Ramos (cell line): ENCODE results near the gene JMJD6.
"Not testable (repeated sequence)": the region's sequence is repeated elsewhere in the genome, so short reads cannot be mapped to it uniquely, and the experiment has no call there.

Experiments used
- in situ Hi-C: fragments of 300-500 bp; cut with MboI; formaldehyde crosslinking; loops from one replicate; pipeline ENCODE4 v1.14.3; 2022; ENCODE audit warnings: low sequenced_read_pairs; ENCODE audit not compliant: unreplicated experiment

Gene JMJD6

DNA sequence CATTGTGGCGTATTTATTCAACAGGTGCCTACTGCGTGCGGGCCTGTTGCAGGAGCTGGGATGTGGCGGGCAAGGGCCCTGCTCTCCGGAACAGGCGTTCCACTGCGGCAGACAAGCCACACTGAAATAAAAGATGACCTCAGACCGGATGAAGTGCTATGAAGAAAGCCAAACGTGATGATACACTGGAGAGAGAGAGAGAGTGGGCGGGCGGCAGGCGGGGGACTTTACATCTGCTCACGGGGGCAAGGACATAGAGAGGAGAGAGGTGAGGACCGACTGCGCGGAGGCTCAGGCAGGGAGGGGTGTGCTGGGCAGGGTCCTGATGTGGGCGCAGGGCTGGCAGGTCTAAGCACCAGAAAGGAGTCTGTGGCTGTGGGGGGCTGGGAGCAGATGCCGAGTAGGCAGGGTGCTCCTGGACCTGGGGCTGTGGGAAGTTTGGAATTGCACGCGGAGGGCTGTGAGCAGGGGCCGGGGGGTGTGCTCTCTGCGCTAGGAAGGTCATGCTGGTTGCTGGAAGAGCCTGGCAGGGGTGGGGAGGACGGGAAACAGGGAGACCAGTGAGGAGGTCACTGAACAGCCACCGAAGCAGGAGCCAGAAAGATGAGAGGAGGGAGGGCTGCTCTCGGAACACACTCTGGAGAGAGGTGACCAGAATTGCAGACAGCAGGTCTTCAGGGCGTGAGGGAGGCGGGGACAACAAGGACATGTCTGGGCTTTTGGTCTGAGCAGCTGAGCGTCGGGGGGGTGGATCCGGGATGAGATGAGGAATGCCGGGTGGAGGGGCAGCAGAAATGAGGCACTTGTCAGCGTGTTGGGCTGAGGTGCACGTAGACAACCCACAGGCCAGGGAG is 25.6 kb downstream of the JMJD6 start:
- in situ Hi-C loops, result no loop called here

DNA sequence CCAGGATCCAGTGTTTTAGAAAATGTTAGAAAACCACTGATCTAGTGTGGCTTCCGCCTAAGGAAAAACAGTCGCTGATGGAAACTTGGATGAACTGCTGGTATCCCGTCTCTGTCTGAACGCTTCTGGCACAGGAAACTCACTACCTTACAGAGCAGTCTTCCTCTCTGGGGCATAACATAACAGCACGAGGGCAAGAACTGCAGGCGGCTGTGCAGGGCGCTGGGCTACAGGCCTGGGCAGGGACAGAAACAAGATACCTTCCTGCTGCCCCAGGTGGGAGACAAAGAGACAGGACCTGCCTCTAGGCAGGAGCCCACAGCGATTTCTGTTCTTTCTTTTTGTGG is 26.2 kb downstream of the JMJD6 start:
- in situ Hi-C loops, result no loop called here

DNA sequence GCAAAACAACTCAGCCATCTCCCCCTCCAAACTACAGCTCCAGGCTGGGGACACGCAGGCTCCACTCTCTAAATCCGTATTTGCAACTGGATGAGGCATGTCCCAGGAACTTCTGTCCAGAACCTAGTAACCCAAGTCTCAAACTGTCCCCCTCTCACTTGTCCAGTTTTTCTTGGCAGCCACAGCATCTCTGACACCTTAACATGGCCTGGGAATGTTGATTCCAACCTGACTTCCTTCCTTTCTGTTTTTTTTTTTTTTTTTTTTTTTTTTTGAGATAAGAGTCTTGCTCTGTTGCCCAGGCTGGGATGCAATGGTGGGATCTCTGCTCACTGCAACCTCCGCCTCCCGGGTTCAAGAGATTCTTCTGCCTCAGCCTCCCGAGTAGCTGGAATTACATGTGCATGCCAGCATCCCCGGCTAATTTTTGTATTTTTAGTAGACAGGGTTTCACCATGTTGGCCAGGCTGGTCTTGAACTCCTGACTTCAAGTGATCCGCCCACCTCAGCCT is 27.9 kb downstream of the JMJD6 start:
- in situ Hi-C loops, result not testable (repeated sequence)

DNA sequence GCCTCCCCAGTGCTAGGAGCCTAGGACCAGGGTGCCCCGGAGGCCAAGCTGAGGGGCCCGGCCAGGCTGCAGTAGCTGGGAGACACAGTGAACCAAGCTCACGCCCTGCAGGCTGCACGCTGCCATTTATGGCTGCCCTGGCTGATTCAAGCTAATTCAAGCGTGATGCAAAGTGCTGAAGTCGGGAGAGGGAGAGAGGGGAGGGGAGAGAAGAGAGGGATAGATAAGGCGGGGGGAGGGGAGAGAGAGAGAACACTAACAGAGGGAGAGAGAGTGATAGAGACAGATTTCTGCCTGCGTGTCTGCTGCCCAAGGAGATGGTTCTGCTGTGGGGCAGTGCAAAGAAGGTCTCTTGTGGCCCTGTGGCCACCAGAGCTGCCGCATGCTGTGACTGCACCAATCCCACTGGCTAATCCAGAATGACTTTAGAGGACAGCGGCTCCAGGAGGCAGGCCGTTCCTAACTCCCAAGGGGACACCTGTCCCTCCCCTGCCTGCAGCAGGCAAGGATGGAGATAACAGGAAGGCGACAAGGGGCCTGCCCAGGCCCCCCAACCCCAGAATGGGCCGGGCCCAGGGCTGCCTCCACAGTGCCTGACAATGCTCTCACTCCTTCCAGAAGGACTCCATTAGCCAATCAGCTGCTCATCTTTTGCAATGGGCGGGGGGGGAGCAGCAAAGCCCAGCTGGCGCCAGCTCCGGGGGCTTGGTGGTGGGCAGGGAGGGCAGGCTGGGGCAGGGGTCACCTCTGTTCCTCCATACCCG is 28.5 kb downstream of the JMJD6 start:
- in situ Hi-C loops, result no loop called here

DNA sequence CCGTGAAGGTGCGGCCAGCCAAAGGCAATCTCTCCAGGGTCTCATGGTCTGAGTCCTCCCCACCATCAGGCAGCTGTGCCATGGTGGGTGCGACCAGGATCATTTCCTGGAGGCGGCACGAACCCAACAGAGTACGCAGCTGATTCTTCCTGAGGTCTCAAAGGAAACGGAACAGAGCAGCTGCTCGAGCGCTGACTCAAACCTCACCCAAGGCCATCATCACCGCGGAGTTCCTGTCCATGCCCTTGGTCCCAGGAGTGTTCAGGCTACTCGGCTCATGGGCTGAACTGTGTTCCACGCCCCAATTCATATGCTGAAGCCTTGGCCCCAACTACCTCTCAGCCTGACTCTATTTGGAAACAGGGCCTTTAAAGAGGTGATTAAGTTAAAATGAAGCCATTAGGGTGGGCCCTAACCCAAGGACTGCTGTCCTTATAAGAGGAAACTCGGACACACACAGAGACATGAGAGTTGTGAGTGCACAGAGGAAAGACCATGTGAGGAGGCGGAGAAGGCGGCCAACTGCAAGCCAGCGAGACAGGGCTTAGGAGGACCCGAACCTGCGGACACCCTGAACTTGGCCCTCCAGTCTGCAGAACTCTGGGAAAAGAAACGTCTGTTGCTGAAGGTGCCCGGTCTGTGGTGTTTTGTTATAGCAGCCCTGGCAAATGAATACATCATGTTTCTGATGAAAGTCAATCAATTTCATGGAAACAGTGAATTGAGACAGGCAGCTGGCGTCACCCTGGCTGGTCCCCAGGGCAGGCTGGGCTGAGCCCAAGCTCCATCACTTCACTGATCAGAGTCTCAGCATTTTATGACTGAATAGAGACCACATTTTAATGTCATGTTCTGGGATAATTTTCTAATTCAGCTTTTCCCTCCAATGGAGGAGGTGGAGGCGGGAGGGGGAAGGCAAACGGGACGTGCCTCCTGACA is 29.4 kb downstream of the JMJD6 start:
- in situ Hi-C loops, result no loop called here

DNA sequence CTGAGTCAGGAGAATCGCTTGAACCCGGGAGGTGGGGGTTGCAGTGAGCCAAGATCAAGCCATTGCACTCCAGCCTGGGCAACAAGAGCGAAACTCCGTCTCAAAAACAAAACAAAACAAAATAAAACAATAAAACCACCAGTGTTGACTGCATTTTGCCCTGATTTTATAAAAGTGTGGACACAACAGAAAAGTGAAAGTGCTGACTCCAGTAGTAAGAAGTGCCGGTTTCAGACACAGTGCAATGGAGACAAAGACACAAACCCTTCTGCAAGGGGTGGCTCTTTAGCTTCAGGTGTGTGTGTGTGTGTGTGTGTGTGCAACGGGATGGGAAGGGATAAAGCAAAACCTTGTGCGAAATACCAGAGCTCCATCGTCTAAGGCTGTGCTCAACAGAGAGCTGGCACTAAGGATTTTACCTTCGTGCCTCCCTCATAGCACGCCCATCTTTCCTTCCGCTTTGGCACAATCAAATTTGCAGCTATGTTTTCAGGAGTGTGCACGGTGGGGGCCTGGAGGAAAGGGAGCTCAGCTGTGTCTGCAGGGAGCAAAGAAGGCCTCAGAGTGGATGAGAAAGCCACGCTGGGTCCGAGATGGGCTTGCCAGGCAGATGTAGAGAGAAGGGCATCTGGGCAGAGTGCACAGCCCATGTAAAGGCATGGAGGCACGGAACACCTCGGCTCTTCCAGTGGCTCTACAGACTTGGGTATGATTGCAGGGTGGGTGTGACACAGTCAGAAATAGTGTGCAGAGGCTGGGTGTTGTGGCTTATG is 31.2 kb downstream of the JMJD6 start:
- in situ Hi-C loops, result no loop called here

DNA sequence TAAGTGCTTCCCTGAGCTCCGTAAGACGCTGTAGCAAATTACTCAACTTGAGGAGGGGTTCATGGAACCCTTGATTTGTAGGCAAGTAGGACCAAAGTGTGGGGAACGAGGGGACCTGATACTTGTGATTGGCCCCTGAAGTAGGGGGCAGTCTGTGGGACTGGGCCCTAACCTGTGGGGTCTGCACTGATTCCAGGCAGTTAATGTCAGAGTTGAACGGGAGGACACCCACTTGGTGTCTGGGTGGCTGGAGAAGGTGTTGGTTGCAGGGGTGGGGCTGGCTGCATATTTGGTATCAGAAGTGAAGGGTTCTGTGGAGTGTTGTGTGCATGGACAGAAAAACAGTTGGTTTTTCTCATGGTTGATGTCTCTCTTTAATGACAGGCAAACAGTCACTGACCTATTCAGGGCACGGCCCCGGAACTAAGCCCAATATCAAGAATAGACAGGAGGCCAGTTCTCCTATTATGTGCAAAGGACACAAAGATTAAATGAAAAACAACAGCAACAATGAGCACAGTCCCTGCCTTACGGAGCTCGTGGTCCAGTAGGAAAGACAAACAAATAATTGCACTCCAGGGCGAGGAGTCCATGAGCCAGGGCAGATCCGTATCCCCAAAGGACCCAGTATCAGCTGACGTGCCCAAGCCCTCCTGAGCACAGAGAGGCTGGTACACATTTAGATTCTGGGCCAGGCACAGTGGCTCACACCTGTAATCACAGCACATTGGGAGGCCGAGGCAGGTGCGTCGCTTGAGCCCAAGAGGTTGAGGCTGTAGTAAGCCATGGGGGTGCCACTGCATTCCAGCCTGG is 34.8 kb downstream of the JMJD6 start:
- in situ Hi-C loops, result no loop called here

DNA sequence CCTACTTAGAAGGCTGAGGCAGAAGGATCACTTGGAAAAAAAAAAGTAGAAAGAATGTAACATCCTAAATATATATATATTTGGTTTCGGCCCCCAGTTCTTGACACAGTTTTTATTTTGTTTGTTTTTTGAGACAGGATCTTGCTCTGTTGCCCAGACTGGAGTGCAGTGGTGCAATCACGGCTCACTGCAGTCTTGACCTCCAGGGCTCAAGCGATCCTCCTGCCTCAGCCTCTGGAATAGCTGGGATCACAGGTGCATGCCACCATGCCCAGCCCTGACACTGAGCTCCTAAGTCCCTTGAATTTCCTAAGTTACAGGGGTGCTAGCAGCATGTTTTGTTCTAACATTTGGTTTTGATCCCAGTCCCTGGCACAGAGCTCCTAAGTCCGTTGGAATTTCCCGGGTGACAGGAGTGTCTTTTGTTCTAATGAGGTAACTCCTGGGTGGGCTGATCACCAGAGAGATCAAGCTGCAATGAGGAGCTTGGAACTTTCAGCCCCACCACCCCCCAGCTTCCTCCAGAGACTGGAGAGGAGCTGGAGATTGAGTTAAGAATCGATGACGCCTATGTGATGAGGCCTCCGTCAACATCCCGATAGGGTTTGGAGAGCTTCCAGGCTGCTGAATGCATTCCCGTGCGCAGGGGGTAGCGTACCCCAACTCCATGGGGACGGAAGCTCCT is 35.7 kb downstream of the JMJD6 start:
- in situ Hi-C loops, result no loop called here

DNA sequence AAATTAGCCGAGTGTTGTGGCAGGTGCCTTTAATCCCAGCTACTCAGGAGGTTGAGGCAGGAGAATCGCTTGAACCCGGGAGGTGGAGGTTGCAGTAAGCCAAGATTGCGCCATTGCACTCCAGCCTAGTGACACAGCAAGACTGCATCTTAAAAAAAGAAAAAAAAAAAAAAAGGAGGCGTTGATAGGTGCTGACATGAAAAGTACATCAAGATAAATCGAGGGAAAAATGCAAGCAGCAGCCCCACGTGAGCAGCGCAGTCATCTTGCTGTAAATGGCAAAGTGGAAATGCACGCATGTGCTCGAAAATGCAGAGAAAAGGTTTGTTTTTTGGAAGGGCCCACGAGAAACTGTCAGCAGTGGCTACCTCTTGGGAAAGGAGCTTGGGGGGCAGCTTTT is 36.5 kb downstream of the JMJD6 start:
- in situ Hi-C loops, result loop anchor here (10.0 kb wide), 1 partner anchor 165 kb away; no protein-coding TSS in a partner anchor

DNA sequence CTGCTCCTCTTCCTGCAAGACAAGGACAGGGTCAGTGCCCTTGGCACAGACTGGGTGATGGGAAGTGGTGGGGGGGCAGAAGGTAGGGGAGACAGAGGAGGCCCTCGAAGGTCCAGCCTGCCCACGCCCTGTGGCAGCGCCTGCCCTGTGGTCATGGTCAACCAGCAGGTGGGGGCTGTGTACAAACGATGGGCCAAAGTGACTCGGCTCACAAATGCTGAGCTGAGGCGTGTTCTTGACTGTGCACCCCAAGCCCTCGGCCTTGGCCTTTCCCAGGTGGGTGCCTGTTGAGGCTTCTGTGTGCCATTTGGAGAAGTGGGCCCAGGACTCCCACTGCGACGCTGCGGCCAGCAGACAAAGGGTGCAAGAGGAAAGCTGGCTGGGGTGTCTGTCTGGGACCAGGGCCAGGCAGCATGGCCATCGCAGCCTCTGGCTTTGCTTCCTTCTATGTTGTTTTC is 38.2 kb downstream of the JMJD6 start:
- in situ Hi-C loops, result loop anchor here (10.0 kb wide), 1 partner anchor 163 kb away; no protein-coding TSS in a partner anchor

DNA sequence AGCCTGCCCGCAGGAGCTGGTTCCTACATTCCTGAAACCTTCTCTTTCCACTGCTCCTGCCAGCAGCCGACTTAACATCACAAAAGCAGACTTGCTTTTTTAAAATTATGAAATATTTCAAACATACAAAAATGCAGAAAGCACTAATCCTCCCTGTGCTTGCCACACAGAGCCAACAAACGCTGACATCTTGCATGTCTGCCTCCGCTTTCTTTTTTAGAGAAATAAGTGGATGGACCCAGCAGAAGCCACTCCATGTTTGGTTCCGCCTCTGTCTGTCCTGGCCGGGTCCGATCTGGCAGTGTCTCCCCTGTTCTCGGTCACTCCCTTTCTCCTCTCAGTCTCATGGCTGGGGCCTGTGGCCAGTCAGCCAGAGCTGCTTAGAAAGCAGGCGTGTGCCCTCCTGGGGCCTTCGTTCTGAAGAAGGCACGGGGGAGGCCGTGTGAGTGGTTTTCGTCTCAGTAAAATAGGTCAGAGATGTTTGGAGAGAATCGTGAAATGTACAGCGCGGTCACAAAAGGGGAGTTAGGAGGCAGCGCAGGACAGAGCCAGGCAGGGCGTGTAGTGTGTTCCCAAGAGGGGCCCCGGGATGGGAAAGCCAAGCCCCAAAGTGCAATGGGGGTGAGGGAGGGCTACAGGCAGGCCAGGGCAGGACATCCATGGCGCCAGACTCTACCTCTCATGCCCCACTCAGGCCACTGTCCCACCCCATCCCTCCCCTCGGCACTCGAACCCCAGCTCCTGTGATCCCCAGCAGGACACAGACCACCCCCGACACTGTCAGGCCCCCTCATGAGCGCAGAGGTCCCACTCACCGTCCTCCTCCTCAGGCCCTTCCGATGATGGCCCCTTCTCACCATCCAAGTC is 38.9 kb downstream of the JMJD6 start:
- in situ Hi-C loops, result loop anchor here (10.0 kb wide), 1 partner anchor 163 kb away; no protein-coding TSS in a partner anchor

DNA sequence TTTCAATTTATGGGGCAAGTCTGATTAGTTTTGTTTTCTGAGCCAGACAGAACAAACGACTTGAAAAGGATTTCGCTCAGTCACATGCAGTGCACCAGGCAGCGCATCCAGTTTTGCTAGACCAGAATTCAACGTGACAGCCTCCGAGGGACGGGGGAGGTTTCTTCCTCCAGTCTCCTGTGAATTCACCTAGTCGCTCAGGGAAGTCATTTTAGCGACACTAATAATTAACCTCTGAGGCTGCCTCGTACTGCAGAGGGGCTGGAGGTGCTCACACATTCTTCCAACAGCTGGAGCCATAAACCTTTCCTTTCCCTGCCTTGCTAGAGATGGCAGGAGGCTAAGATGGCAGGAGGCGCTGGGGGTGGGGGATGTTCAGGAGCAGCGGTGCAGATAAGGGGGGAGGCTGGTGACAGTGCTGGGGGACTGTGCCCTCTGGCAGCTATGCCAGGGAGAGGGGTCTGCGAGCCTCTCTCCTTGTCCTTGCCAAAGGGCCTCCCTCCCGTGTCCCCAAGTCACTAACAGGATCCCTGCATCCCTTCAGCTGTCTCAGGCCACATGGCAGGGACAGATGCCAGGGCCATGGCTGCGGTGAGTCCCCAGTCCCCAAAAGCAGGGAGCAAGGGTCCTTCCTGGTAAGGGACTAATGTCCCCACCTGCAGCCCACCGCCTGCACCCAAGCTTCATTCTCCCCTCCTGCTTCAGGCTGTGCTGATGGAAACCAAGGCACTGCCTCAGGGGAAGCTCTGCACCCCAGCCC is 39.7 kb downstream of the JMJD6 start:
- in situ Hi-C loops, result loop anchor here (10.0 kb wide), 1 partner anchor 162 kb away; no protein-coding TSS in a partner anchor

DNA sequence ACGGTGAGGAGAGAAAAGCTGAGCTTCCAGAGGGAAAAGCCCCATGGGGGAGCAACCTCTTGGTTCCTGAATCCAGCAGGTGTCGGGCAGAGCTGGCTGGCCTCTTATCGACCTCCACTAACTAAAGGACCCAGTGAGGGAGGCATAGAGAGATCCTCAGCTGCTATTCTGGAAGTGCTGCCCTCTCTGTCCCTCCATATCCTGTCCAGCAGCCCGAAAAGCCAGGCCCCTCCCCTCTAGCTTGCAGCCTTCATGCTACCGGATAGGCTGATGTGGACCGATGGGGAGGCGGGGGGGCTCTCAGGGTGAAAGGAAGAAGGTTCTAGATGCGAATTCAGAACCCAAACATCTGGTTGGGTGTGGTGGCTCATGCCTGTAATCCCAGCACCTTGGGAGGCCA is 40.6 kb downstream of the JMJD6 start:
- in situ Hi-C loops, result loop anchor here (10.0 kb wide), 1 partner anchor 161 kb away; no protein-coding TSS in a partner anchor

DNA sequence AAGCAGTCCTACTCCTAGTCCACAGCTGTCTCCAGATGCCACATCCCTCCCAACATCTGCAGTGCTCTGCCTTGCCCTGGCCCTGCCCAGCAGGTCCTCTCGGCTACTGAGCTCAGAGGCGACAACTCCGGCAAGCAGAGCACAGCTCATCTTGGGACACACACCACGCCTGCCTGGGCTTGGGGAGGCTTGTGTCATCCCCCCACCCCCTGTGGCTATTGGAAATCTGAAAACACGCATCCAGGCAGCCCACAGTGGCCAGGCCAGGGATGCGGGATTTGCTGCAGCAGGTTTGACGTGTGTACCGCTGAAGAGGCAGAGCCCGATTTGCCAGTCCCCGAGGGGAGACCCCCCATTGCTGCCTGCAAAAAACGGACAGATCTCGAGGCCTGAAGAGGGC is 41.0 kb downstream of the JMJD6 start:
- in situ Hi-C loops, result loop anchor here (10.0 kb wide), 1 partner anchor 161 kb away; no protein-coding TSS in a partner anchor

DNA sequence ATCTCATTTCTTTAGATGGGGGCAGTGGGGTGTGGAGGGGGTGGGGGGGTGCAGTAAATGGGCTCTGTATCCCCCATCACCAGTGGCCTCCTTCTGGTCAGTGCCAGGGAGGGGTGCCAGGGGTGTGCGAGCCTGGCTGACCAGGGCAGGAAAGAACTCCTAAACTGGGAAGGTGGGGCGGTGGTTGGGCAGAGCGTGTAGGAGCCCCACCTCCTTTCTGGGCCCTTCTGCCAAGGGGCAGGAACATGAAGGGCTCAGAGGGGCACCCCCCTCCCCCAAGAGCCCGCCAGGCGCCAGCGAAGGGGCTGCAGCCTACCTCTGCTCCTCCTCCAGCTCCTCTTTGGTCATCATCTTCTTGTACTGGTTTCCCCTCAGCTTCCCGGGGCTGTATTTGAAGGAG is 41.6 kb downstream of the JMJD6 start:
- in situ Hi-C loops, result loop anchor here (10.0 kb wide), 1 partner anchor 160 kb away; no protein-coding TSS in a partner anchor
